ENCODE data around the gene FADS2. TPM values are rescaled to one million over a fixed set of nuclear protein-coding genes. Genes with fewer than 3 reads are reported as not detected.

FADS2 gene
- total RNA-seq, 1 experiment from 2014 or later = 17.1 TPM

- RAD21 ChIA-PET (ENCODE audit: low non-redundant PET in 1 of 2, low total read pairs in 2 of 2, uncharacterized antibody in 2 of 2, unreplicated experiment in 2 of 2) = no interaction called here
- no peak overlapping the region for H3K4me3 ChIP-seq (replicated peaks in 1 of 2; ENCODE audit: low read depth in 1 of 2, low read length in 2 of 2)
- POLR2A ChIA-PET = interaction anchor here (1.1 kb wide), 1 partner anchor 48 kb away, joined by 3 read pairs; the partner anchor contains the start of gene BEST1
- H3K27me3 ChIP-seq (ENCODE audit: insufficient read depth, low read length) = no peaks in the 10 kb centered on the region
- CTCF ChIA-PET = interaction anchor here (2.2 to 8.6 kb wide), 2 partner anchors 46 to 179 kb away, joined by 9 to 134 read pairs; no protein-coding TSS in a partner anchor
- no peak overlapping the region for H3K9ac ChIP-seq (ENCODE audit: low read length)
- BruUV-seq (replicated peaks) = no TSS peak
- H3K4me2 ChIP-seq (ENCODE audit: low read length) = no peak overlapping the region
- no peaks in the 10 kb centered on the region for H3K9me3 ChIP-seq (ENCODE audit: control insufficient read depth in 1 of 2, insufficient read depth in 1 of 2, low read depth in 1 of 2, low read length in 2 of 2)
- DNase-seq (ENCODE audit: low read depth, low spot score) (no peak), ATAC-seq (no peak)
- no peaks in the 10 kb centered on the region for H3K79me2 ChIP-seq (ENCODE audit: insufficient read depth, low read length)
- TF ChIP-seq SP1 (IDR thresholded peaks at IDR 0.05; ENCODE audit: low read depth) (no peak), CEBPB (IDR thresholded peaks at IDR 0.05; ENCODE audit: low read depth) (no peak), SIN3A (IDR thresholded peaks at IDR 0.05; ENCODE audit: low read depth) (no peak), RAD21 (IDR thresholded peaks at IDR 0.05; ENCODE audit: low read depth) (no peak), ZNF274 (IDR thresholded peaks at IDR 0.05; ENCODE audit: low read depth, low read length) (no peak), POLR2AphosphoS5 (IDR thresholded peaks at IDR 0.05; ENCODE audit: low read depth, low read length) (no peak), TCF7L2 (IDR thresholded peaks at IDR 0.05; ENCODE audit: borderline replicate concordance, extremely low read depth, insufficient read depth, insufficient read length) (no peak), CBX3 (IDR thresholded peaks at IDR 0.05; ENCODE audit: low read depth) (no peak), EZH2 (IDR thresholded peaks at IDR 0.05) (no peak), JUND (IDR thresholded peaks at IDR 0.05) (no peak), ELF1 (IDR thresholded peaks at IDR 0.05; ENCODE audit: borderline replicate concordance, low read depth) (no peak), FOSL1 (IDR thresholded peaks at IDR 0.05; ENCODE audit: low read depth) (no peak), SRF (IDR thresholded peaks at IDR 0.05; ENCODE audit: low read depth) (no peak)
- TF ChIP-seq, protein P1, sequence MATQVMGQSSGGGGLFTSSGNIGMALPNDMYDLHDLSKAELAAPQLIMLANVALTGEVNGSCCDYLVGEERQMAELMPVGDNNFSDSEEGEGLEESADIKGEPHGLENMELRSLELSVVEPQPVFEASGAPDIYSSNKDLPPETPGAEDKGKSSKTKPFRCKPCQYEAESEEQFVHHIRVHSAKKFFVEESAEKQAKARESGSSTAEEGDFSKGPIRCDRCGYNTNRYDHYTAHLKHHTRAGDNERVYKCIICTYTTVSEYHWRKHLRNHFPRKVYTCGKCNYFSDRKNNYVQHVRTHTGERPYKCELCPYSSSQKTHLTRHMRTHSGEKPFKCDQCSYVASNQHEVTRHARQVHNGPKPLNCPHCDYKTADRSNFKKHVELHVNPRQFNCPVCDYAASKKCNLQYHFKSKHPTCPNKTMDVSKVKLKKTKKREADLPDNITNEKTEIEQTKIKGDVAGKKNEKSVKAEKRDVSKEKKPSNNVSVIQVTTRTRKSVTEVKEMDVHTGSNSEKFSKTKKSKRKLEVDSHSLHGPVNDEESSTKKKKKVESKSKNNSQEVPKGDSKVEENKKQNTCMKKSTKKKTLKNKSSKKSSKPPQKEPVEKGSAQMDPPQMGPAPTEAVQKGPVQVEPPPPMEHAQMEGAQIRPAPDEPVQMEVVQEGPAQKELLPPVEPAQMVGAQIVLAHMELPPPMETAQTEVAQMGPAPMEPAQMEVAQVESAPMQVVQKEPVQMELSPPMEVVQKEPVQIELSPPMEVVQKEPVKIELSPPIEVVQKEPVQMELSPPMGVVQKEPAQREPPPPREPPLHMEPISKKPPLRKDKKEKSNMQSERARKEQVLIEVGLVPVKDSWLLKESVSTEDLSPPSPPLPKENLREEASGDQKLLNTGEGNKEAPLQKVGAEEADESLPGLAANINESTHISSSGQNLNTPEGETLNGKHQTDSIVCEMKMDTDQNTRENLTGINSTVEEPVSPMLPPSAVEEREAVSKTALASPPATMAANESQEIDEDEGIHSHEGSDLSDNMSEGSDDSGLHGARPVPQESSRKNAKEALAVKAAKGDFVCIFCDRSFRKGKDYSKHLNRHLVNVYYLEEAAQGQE (IDR thresholded peaks at IDR 0.05; ENCODE audit: low read depth) = no peak
- TF ChIP-seq, protein P2, sequence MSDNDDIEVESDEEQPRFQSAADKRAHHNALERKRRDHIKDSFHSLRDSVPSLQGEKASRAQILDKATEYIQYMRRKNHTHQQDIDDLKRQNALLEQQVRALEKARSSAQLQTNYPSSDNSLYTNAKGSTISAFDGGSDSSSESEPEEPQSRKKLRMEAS (IDR thresholded peaks at IDR 0.05) = no peak
- TF ChIP-seq, protein P3, sequence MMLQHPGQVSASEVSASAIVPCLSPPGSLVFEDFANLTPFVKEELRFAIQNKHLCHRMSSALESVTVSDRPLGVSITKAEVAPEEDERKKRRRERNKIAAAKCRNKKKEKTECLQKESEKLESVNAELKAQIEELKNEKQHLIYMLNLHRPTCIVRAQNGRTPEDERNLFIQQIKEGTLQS (IDR thresholded peaks at IDR 0.05) = no peak
- H3K36me3 ChIP-seq (ENCODE audit: control insufficient read depth in 1 of 2, insufficient read depth in 2 of 2, low read length in 2 of 2) = 0 out of 4 replicates have a peak, but pooled peaks cover 0 to 3% of the 10 kb centered on the region in 2 experiments
- intact Hi-C loops (cut with micrococcal nuclease) = no loop called here
- no peak overlapping the region for H2AFZ ChIP-seq (ENCODE audit: low read depth, low read length, poor library complexity, severe bottlenecking)
- H3K4me1 ChIP-seq (ENCODE audit: control insufficient read depth in 1 of 2, insufficient read depth in 2 of 2, low read length in 2 of 2) = 0 out of 4 replicates have a peak, but pooled peaks cover 0 to 3% of the 10 kb centered on the region in 2 experiments
- no peaks in the 10 kb centered on the region for H3K9me2 ChIP-seq (ENCODE audit: insufficient read depth)
- H4K20me1 ChIP-seq (ENCODE audit: insufficient read depth) = no peaks in the 10 kb centered on the region
- H3K27ac ChIP-seq (ENCODE audit: low read depth, low read length) = no peak overlapping the region
Measured at GRCh38 chr11:61902313-61902712, 74.2 kb downstream of the FADS2 start.

Data from HCT116 (cell line).